Nephron (organoid): Measurements from ENCODE around the gene CAMKMT.

Experiments used
- H3K27ac Mint-ChIP-seq, 3 experiments: 2 replicates each; pipeline ENCODE4 v1.8.0; 2020; ENCODE audit warnings: mixed read lengths in 3 of 3, mild to moderate bottlenecking in 2 of 3, moderate library complexity in 1 of 3
- H3K27me3 Mint-ChIP-seq: 2 replicates; pipeline ENCODE4 v1.8.0; 2021; ENCODE audit warnings: low read depth, mild to moderate bottlenecking, moderate library complexity, mixed read lengths
- H3K36me3 Mint-ChIP-seq: 2 replicates; pipeline ENCODE4 v1.8.0; 2020; ENCODE audit warnings: low read depth, mixed read lengths
- H3K4me1 Mint-ChIP-seq: 2 replicates; pipeline ENCODE4 v1.8.0; 2020; ENCODE audit warnings: mixed read lengths
- H3K4me3 Mint-ChIP-seq, 3 experiments: 2 replicates each; pipeline ENCODE4 v1.8.0; 2020; ENCODE audit warnings: mild to moderate bottlenecking in 3 of 3, mixed read lengths in 3 of 3, moderate library complexity in 2 of 3
- H3K9me3 Mint-ChIP-seq: 2 replicates; pipeline ENCODE4 v1.8.0; 2020; ENCODE audit warnings: mixed read lengths
- TF ChIP-seq, protein P1 (sequence below), 3 experiments: fragments of 200-600 bp; sonication (generic); IDR thresholded peaks; one replicate each; pipeline ENCODE4 v1.5.0; 2021; ENCODE audit warnings: antibody characterized with exemption in 3 of 3; ENCODE audit not compliant: unreplicated experiment in 3 of 3

The CAMKMT gene

DNA sequence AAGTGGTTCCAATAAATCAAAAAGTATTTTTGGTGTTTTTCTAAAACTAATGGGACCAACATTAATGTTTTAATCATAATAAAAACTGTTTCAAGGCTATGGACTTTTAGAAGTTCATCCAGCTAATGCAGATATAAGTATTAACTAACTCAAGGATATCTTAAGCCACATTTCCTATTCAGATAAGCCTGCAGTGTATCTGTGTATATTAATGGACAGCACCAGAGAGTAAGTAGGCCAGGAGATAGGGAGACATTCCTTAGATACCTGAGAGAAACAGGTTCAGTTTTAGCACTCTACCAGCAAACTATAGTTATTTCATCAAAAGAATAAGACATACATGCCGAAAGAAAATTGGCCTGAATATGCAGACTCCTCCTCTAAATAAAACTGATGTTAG, 27.8 kb upstream of the CAMKMT start:
- Mint-ChIP-seq H3K4me3 (no peak overlapping the region), H3K27ac (peak overlapping the region in 1 of 3 experiments; percentile 65), H3K9me3 (peaks cover 4% of the 10 kb centered on the region), H3K36me3 (peaks cover 60% of the 10 kb centered on the region), H3K4me1 (no peaks in the 10 kb centered on the region), H3K27me3 (no peaks in the 10 kb centered on the region)
- TF ChIP-seq, protein P1, sequence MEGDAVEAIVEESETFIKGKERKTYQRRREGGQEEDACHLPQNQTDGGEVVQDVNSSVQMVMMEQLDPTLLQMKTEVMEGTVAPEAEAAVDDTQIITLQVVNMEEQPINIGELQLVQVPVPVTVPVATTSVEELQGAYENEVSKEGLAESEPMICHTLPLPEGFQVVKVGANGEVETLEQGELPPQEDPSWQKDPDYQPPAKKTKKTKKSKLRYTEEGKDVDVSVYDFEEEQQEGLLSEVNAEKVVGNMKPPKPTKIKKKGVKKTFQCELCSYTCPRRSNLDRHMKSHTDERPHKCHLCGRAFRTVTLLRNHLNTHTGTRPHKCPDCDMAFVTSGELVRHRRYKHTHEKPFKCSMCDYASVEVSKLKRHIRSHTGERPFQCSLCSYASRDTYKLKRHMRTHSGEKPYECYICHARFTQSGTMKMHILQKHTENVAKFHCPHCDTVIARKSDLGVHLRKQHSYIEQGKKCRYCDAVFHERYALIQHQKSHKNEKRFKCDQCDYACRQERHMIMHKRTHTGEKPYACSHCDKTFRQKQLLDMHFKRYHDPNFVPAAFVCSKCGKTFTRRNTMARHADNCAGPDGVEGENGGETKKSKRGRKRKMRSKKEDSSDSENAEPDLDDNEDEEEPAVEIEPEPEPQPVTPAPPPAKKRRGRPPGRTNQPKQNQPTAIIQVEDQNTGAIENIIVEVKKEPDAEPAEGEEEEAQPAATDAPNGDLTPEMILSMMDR (IDR thresholded peaks at IDR 0.05; ENCODE audit: unreplicated experiment in 3 of 3) = no peak

DNA sequence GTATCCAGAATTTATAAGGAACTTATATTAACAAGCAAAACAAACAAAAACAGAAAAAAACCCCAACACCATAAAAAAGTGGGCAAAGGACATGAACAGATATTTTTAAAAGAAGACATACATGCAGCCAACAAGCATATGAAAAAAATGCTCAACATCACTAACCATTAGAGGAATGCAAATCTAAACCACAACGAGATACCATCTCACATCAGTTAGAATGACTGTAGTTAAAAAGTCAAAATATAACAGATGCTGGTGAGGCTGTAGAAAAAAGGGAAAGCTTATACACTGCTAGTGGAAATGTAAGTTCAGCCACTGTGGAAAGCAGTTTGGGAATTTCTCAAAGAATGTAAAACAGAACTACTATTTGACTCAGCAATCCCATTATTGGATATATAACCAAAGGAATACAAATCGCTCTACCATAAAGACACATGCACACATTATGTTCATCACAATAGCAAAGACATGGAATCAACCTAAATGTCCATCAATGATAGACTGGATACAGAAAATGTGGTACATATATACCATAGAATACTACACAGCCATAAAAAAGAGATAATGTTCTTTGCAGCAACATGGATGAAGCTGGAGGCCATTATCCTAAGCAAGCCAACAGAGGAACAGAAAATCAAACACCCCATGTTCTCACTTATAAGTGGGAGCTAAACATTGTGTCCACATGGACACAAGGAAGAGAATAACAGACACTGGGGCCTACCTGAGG, 25.8 kb upstream of the CAMKMT start:
- Mint-ChIP-seq H3K9me3 (peaks cover 4% of the 10 kb centered on the region), H3K27me3 (no peaks in the 10 kb centered on the region), H3K27ac (no peak overlapping the region), H3K36me3 (peaks cover 60% of the 10 kb centered on the region), H3K4me1 (no peaks in the 10 kb centered on the region), H3K4me3 (no peak overlapping the region)
- TF ChIP-seq, protein P1 (IDR thresholded peaks at IDR 0.05; ENCODE audit: unreplicated experiment in 3 of 3) = no peak

DNA sequence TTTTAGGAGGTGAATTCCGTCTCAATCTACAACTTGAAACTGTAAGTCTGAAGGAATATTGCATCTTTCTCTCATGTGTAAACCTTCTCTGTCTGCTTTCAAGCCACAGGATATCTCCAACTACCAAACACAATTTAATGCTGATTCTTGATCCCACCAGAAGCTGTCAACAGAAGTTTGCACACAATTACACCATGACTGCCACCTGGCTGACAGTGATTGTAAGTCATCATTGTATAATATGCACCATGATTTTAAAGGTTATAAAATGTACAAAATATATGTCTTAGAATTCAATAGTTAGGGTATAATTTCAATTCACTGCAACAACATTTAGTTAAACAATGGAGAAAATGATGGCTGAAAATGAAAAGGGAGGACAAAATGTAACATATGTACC, 18.9 kb upstream of the CAMKMT start:
- no peaks in the 10 kb centered on the region for H3K27me3 Mint-ChIP-seq
- no peak overlapping the region for H3K27ac Mint-ChIP-seq
- H3K4me1 Mint-ChIP-seq = peaks cover 12% of the 10 kb centered on the region
- H3K36me3 Mint-ChIP-seq = peaks cover 32% of the 10 kb centered on the region
- H3K4me3 Mint-ChIP-seq = no peak overlapping the region
- H3K9me3 Mint-ChIP-seq = no peaks in the 10 kb centered on the region
- TF ChIP-seq, protein P1 (IDR thresholded peaks at IDR 0.05; ENCODE audit: unreplicated experiment in 3 of 3) = peak; percentile 37 to 43 (median 40)

DNA sequence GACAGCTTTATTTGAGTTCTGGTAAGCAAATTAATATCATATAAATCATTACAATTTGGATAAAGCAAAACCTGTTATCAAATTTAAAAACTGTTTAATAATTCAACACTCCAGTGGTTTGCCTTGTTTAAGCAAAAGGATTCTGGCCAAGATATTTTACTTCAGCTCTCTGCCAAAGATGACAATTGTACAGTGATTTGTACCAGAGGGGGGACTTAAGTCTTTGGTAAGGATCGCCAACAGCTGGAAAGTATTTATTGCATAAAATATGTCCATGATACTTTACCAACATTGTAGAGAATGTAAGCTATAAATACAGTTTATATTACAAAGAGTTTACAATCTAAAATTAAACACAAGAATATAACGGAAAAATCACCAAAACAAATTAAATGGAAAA, 14.2 kb upstream of the CAMKMT start:
- Mint-ChIP-seq H3K9me3 (no peaks in the 10 kb centered on the region), H3K36me3 (peaks cover 16% of the 10 kb centered on the region), H3K4me1 (peaks cover 47% of the 10 kb centered on the region), H3K27ac (peak overlapping the region in 2 of 3 experiments; percentile 82 to 89), H3K27me3 (no peaks in the 10 kb centered on the region), H3K4me3 (no peak overlapping the region)
- TF ChIP-seq, protein P1 (IDR thresholded peaks at IDR 0.05; ENCODE audit: unreplicated experiment in 3 of 3) = no peak

DNA sequence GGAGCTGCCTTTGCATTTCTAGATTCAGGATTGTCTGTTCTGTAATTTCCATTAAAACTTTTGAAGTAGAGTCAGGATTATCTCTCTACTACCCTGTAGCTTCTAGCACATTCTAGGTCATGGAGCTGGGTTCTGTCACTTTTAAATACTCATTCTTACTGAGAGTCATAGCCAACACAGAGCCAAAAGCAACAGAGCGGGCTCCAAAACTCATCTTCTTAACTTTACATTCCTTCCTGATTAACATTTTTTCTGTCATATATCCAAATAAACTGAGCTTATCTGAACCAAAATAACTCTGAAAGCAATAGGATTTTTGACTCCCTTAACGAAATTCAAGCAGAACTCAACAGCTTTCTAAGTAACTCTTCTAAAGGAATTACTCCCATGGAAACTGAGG, 13.3 kb upstream of the CAMKMT start:
- TF ChIP-seq, protein P1 (IDR thresholded peaks at IDR 0.05; ENCODE audit: unreplicated experiment in 3 of 3) = no peak
- peak overlapping the region; percentile 65 to 82 (median 70) for H3K27ac Mint-ChIP-seq

DNA sequence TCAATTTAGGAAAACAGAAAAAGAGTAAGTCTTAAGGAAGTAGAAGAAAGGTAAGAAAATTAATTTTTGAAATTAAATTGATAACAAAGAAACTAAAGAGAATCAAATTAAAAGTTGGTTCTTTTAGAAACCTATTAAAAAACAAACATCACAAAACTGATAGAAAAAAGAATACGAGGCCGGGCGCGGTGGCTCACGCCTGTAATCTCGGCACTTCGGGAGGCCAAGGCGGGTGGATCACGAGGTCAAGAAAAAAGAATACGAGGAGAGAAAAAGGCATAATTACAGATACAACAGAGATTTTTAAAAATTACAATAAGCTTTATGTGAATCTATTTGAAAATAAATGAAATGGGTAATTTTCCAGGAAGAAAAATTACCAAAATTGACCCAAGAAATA, 12.2 kb upstream of the CAMKMT start:
- Mint-ChIP-seq H3K27me3 (no peaks in the 10 kb centered on the region), H3K36me3 (peaks cover 7% of the 10 kb centered on the region), H3K27ac (peak overlapping the region in 1 of 3 experiments; percentile 65), H3K4me3 (no peak overlapping the region), H3K9me3 (no peaks in the 10 kb centered on the region), H3K4me1 (peaks cover 59% of the 10 kb centered on the region)
- TF ChIP-seq, protein P1 (IDR thresholded peaks at IDR 0.05; ENCODE audit: unreplicated experiment in 3 of 3) = no peak

More for the DNA sequence above, 13.3 kb upstream of the CAMKMT start:
- Mint-ChIP-seq H3K4me3 (peak overlapping the region in 1 of 3 experiments; percentile 2), H3K36me3 (peaks cover 10% of the 10 kb centered on the region), H3K27me3 (no peaks in the 10 kb centered on the region), H3K4me1 (peaks cover 51% of the 10 kb centered on the region), H3K9me3 (no peaks in the 10 kb centered on the region)
